Measurements from ENCODE around the gene EIF4EBP2.
A peak's percentile ranks its signal among the peaks of the same experiment; 100 is the strongest.

The EIF4EBP2 gene

GRCh38 chr10:70456164-70456563, 52.2 kb downstream of the EIF4EBP2 start:
- Histone ChIP-seq H3K27me3 (ENCODE audit: insufficient read depth, low read depth, severe bottlenecking) (no peaks in the 10 kb centered on the region), H3K27ac (no peak overlapping the region), H3K36me3 (no peaks in the 10 kb centered on the region), H3K9me3 (ENCODE audit: severe bottlenecking) (no peaks in the 10 kb centered on the region), H3K4me3 (ENCODE audit: low read depth, low read length) (no peak overlapping the region)
- TF ChIP-seq CTCF (IDR thresholded peaks at IDR 0.05; ENCODE audit: low read depth, low read length): no peak
- DNase-seq: no peak

GRCh38 chr10:70457759-70458305, 53.9 kb downstream of the EIF4EBP2 start:
- no peaks in the 10 kb centered on the region for H3K27me3 ChIP-seq (ENCODE audit: insufficient read depth, low read depth, severe bottlenecking)
- H3K36me3 ChIP-seq: no peaks in the 10 kb centered on the region
- H3K27ac ChIP-seq: peak overlapping the region; percentile 84
- H3K4me3 ChIP-seq (ENCODE audit: low read depth, low read length): no peak overlapping the region
- H3K9me3 ChIP-seq (ENCODE audit: severe bottlenecking): no peaks in the 10 kb centered on the region
- no peak for TF ChIP-seq CTCF (IDR thresholded peaks at IDR 0.05; ENCODE audit: low read depth, low read length)
- DNase-seq: no peak

GRCh38 chr10:70458329-70459060, 54.5 kb downstream of the EIF4EBP2 start:
- peak overlapping the region; percentile 84 for H3K27ac ChIP-seq
- DNase-seq: peak; percentile 71
- TF ChIP-seq CTCF (IDR thresholded peaks at IDR 0.05; ENCODE audit: low read depth, low read length): no peak

GRCh38 chr10:70459061-70459773, 55.3 kb downstream of the EIF4EBP2 start:
- no peak for DNase-seq
- H3K27me3 ChIP-seq (ENCODE audit: insufficient read depth, low read depth, severe bottlenecking): no peaks in the 10 kb centered on the region

More at GRCh38 chr10:70458329-70459060, 54.5 kb downstream of the EIF4EBP2 start:
- Histone ChIP-seq H3K4me3 (ENCODE audit: low read depth, low read length) (peak overlapping the region; percentile 40), H3K9me3 (ENCODE audit: severe bottlenecking) (no peaks in the 10 kb centered on the region), H3K27me3 (ENCODE audit: insufficient read depth, low read depth, severe bottlenecking) (no peaks in the 10 kb centered on the region), H3K36me3 (no peaks in the 10 kb centered on the region)

GRCh38 chr10:70459774-70460490, 56.0 kb downstream of the EIF4EBP2 start:
- Histone ChIP-seq H3K36me3 (no peaks in the 10 kb centered on the region), H3K9me3 (ENCODE audit: severe bottlenecking) (no peaks in the 10 kb centered on the region), H3K27me3 (ENCODE audit: insufficient read depth, low read depth, severe bottlenecking) (no peaks in the 10 kb centered on the region), H3K4me3 (ENCODE audit: low read depth, low read length) (no peak overlapping the region), H3K27ac (no peak overlapping the region)
- no peak for TF ChIP-seq CTCF (IDR thresholded peaks at IDR 0.05; ENCODE audit: low read depth, low read length)
- DNase-seq: no peak

More at GRCh38 chr10:70459061-70459773, 55.3 kb downstream of the EIF4EBP2 start:
- H3K36me3 ChIP-seq: no peaks in the 10 kb centered on the region
- peak overlapping the region; percentile 40 for H3K4me3 ChIP-seq (ENCODE audit: low read depth, low read length)
- peak overlapping the region; percentile 84 for H3K27ac ChIP-seq
- no peak for TF ChIP-seq CTCF (IDR thresholded peaks at IDR 0.05; ENCODE audit: low read depth, low read length)
- H3K9me3 ChIP-seq (ENCODE audit: severe bottlenecking): no peaks in the 10 kb centered on the region
